Measurements from ENCODE around the gene ANKS1A.

ANKS1A gene

GRCh38 chr6:35054106-35054742 lies 165.2 kb downstream of the ANKS1A start:
- DNase-seq (ENCODE audit: low read depth), result no peak

GRCh38 chr6:35054743-35055130 lies 165.7 kb downstream of the ANKS1A start:
- no peak for DNase-seq (ENCODE audit: low read depth)

GRCh38 chr6:35055891-35056290 lies 166.8 kb downstream of the ANKS1A start:
- DNase-seq (ENCODE audit: low read depth), result no peak

GRCh38 chr6:35056952-35057351 lies 167.9 kb downstream of the ANKS1A start:
- no peak for DNase-seq (ENCODE audit: low read depth)

GRCh38 chr6:35057449-35058357 lies 168.6 kb downstream of the ANKS1A start:
- no peak for DNase-seq (ENCODE audit: low read depth)

GRCh38 chr6:35058358-35058675 lies 169.3 kb downstream of the ANKS1A start:
- DNase-seq (ENCODE audit: low read depth), result no peak

GRCh38 chr6:35058865-35059522 lies 169.9 kb downstream of the ANKS1A start:
- no peak for DNase-seq (ENCODE audit: low read depth)

- no peak for DNase-seq (ENCODE audit: low read depth)
These were observed 170.7 kb downstream of the ANKS1A start for GRCh38 chr6:35059596-35060345.

GRCh38 chr6:35061102-35061615 lies 172.1 kb downstream of the ANKS1A start:
- no peak for DNase-seq (ENCODE audit: low read depth)

- no peak for DNase-seq (ENCODE audit: low read depth)
These were observed 172.8 kb downstream of the ANKS1A start for GRCh38 chr6:35061651-35062410.

- DNase-seq (ENCODE audit: low read depth), result no peak
These were observed 173.9 kb downstream of the ANKS1A start for GRCh38 chr6:35062676-35063574.

- DNase-seq (ENCODE audit: low read depth), result no peak
These were observed 174.7 kb downstream of the ANKS1A start for GRCh38 chr6:35063701-35064280.

GRCh38 chr6:35064290-35064689 lies 175.2 kb downstream of the ANKS1A start:
- DNase-seq (ENCODE audit: low read depth), result no peak

GRCh38 chr6:35064757-35065440 lies 175.8 kb downstream of the ANKS1A start:
- no peak for DNase-seq (ENCODE audit: low read depth)

- no peak for DNase-seq (ENCODE audit: low read depth)
These were observed 176.4 kb downstream of the ANKS1A start for GRCh38 chr6:35065441-35065800.

- DNase-seq (ENCODE audit: low read depth), result no peak
These were observed 176.8 kb downstream of the ANKS1A start for GRCh38 chr6:35065870-35066269.

GRCh38 chr6:35067234-35067633 lies 178.2 kb downstream of the ANKS1A start:
- DNase-seq (ENCODE audit: low read depth), result no peak

GRCh38 chr6:35068206-35068605 lies 179.2 kb downstream of the ANKS1A start:
- no peak for DNase-seq (ENCODE audit: low read depth)

GRCh38 chr6:35068644-35069043 lies 179.6 kb downstream of the ANKS1A start:
- DNase-seq (ENCODE audit: low read depth), result no peak
